Peyer's patch (tissue), 4 donors: ENCODE measurements around the gene CELF1.

Experiments used
- POLR2A ChIP-seq, 2 donors: fragments of 450-650 bp; IDR thresholded peaks; one replicate each; pipeline ENCODE4 v1.5.1; 2017; ENCODE audit warnings: antibody characterized with exemption in 2 of 2, mild to moderate bottlenecking in 2 of 2, moderate library complexity in 2 of 2
- TF ChIP-seq, protein P1 (sequence below), 6 experiments: fragments of 450-650 bp in 4 of 6; fragments of 200-600 bp in 2 of 6; sonication (generic) in 1 of 6; IDR thresholded peaks; one replicate each; pipeline ENCODE4 v1.5.1; 2017 to 2019; ENCODE audit warnings: antibody characterized with exemption in 6 of 6, mild to moderate bottlenecking in 3 of 6, moderate library complexity in 1 of 6

GRCh38 chr11:47529951-47530350, 23.0 kb downstream of the CELF1 start:
- TF ChIP-seq, protein P1, sequence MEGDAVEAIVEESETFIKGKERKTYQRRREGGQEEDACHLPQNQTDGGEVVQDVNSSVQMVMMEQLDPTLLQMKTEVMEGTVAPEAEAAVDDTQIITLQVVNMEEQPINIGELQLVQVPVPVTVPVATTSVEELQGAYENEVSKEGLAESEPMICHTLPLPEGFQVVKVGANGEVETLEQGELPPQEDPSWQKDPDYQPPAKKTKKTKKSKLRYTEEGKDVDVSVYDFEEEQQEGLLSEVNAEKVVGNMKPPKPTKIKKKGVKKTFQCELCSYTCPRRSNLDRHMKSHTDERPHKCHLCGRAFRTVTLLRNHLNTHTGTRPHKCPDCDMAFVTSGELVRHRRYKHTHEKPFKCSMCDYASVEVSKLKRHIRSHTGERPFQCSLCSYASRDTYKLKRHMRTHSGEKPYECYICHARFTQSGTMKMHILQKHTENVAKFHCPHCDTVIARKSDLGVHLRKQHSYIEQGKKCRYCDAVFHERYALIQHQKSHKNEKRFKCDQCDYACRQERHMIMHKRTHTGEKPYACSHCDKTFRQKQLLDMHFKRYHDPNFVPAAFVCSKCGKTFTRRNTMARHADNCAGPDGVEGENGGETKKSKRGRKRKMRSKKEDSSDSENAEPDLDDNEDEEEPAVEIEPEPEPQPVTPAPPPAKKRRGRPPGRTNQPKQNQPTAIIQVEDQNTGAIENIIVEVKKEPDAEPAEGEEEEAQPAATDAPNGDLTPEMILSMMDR (IDR thresholded peaks at IDR 0.05) = no peak
- no peak for TF ChIP-seq POLR2A (IDR thresholded peaks at IDR 0.05)
